HUDEP-2 (cell line): ENCODE data around the gene MYRFL.
A peak's percentile ranks its signal among the peaks of the same experiment; 100 is the strongest.

Experiments used
- DNase-seq, 76 experiments: peaks; one replicate each; lab custom pipeline; 2025; ENCODE audit not compliant: unreplicated experiment in 76 of 76; lab: John Stamatoyannopoulos, UW

The MYRFL gene

DNA sequence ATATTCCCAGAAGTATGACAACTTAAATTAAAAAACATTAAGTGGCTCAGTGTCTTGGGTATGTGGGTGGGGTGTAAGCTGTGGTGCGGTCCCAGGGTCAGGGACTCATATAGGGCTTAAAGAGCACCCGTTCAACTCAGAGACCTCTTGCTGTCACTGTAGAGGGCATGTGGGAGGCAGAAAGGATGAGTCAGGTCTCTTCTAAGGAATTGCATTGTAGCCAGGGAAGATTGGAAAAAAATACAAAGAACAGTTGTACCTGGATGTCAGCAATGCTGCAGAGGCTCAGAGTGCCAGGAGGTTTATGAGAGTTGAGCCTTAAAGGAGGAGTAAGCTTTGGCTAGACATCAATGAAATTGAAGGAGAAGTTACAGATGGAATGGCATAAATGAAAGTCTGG lies 104.1 kb downstream of the MYRFL start:
- DNase-seq, result no peak

DNA sequence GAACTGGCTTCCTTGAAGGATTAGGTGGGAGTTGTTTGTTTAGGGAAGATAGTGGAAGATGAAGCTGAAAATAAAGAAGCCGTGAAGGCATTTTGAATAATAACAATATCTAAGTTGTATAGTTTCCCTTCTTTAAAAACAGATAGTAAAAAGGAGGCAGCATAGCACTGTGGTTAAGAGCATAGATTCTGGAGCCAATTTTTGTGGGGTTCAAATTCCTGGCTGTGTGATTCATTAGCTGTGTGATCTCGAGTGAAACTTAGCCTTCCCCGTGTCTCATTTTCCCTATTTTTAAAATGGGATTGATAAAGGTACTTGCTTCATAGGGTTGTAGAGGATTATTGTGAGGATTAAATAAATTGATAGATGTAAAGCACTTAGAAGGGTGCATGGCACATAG lies 104.5 kb downstream of the MYRFL start:
- DNase-seq, result no peak

DNA sequence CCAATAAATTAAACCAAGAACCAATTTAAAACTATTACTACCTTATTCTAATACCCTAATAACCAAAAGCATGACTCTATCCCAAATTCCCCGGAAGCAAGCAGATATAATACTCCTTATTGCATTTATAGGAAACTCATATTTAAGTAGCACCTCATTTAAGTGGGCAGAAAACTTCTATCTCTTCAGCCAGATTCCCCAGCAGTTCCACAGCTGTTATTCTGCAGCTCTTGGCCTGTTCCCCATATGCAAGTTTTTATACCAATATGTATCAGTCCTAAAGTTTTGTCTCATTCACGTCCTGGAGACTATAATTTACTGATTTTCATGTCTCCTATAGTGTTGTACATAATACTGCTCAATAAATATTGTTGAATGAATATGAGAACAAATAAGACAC lies 106.5 kb downstream of the MYRFL start:
- DNase-seq, result no peak

DNA sequence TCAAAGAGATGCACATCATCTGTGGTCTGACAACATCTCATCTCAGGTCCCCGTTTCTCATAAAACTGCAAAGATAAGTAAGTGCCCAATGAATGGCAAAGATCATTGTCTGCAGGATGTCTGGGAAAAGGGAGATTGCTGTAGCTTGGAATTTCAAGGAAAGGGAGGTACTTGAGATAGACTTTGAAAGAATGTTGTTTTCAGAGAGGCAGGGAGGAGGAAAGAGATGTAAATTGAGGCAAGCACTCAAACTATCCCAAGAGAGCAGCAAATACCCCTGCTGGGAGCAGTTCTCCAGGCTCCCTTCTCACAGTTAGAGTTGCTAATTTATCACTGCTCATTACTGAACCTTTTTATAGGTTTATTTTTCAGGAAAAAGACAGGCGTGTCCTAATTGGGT lies 107.1 kb downstream of the MYRFL start:
- no peak for DNase-seq

DNA sequence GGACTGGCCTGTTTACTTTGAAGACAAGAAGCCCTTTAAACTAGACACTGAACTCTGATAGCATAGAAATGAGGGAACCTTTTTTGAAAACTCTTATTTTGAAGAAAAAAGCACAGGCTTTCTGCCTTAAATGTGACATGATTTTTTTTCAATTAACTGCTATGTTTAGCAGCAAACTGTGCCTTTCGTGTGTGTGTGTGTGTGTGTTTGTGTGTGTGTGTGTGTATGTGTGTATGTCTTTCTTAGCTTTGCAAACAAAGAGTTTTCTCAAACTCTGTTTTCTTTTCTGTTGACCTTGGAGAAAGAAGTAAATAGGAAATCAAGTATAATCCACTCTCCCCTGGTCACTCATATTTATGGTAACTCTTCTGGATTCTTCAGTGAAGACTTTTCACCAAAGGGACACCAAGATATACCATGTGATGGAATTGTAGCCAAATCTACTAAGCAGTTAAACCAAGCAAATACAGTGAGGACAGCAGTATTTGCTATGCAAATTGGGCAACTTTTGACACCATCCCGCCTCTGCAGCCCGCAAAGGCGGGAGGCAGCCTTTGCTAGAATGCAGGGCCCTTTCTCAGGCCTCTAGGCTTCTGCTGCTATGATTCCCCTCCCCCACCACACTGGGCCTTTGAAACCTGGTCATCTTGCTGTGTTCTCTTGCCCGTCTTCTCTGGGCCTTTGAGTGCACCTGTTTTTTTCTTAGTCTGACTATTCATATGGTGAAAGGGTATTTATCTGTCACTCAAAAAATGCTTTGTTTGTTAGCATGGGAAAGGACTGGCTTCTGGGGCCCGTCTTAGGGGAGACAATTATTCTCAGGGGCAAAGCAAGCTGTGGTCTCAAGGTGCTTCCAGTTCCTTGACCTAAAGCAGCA lies 107.9 kb downstream of the MYRFL start:
- no peak for DNase-seq

DNA sequence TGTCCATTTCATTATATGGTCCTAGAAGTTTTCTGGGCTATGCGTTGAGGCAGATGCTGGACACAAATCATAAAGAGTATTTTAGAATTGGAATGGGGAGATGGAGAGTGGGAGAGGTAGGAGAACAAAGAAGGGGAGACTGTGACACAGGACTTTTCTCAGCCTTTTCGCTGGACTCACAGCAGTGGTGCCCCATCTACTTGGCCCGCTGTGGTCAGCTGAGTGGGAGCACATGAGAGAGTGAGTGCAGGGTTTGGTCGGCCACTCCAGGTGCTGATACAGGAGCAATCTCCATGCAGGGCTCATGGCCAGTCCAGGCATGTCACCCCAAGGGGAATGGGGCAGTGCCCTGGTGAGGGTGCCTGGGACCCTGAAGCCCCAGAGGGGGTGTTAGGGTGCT lies 109.0 kb downstream of the MYRFL start:
- no peak for DNase-seq

DNA sequence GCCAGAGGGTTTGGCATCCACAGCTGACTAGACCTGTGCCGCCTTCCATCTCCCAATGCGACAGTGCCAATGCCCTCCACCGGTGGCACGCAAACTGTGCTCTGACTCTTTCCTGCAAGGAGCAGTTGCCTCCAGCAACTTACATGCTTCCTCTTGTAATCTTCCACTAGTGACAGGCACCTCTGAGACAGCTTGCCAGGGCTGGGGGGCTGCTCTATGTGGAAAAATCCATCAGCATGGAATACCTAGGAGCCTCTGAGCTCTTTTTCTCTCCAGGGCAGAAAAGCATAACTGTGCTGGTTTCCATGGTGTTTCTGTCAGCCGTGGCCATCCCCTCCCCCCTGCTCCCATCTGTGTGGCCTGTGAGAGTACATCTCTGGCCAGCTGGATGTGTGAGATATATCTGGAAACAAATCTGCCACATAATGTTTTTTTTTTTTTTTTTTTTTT lies 110.6 kb downstream of the MYRFL start:
- DNase-seq, result no peak

DNA sequence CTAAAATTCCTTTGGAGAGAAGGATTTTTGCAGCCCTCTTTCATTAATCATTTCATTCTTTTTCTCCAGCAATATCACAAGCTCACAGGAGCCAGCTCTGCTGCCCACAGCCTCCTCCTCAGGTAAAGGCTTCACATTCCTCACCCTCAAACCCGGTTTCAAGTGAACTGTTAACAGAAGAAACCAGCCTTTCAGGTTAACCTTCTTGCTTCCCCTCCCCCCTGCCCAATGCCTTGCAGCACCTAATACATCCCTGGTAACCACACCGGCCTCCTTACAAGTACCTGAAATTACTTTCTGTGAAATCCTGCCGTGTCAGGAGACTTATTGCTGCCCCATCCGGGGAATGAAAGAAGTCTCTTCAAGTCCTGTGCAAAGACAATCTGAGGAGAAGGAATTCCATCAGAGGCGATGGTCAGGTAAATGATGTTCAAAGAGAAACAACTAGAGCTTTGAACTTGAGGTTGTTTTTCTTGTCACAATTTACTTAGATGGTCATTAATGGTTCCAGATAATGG lies 111.2 kb downstream of the MYRFL start:
- DNase-seq, result no peak

DNA sequence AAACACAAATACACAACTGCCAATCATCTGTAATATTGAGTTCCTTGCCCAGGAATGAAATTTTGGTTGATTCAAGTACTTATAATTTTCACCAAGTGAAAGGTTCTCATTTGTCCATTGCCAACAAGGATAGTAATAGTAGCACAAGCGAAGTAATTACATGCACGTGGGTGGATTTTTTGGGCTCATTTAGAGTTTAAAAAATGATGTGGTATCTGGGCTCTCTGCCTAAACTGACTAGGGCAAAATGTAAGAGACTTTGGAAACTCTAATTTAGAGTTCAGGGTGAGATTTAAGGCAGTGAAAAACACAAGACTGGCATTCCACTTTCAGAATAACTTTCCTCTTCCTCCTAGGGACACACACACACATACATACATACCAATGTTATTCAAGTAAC lies 111.7 kb downstream of the MYRFL start:
- DNase-seq, result no peak

DNA sequence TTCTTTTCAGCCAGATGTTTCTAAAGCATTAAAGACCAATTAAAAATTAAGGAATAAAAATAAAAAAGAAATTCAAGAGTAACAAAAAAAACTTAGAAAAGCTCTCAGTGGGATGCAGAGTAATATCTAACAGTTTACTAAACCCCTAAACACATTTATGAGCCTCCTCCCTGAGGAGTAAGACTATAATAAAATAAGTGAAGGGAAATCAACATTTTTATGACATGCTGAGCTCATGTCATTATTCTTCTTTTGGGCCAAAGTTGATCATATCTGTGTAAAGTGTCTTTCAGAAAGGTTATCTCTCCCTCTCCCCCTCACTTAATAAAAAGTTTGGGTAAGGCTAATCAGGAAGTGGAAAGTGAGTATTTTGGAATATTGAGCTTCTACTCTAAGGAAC lies 122.1 kb downstream of the MYRFL start:
- DNase-seq, result no peak

DNA sequence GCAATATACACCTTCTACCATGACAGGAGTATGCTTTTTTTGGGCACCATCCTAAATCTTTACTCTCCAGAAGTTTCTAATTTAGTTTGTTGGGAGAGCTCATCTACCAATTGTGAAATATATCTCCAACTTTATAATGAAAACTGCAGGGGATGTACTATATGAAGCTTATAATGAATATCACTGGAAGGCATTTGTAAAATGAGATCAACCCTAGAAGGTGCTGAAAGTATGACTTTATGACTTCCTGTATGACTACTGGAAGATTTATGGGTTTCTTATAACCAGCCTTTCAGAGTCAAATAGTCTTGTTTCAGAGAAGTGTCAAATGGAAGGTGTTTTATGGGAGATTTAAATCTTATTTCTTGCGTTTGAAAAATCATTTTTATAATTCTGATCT lies 122.9 kb downstream of the MYRFL start:
- no peak for DNase-seq

DNA sequence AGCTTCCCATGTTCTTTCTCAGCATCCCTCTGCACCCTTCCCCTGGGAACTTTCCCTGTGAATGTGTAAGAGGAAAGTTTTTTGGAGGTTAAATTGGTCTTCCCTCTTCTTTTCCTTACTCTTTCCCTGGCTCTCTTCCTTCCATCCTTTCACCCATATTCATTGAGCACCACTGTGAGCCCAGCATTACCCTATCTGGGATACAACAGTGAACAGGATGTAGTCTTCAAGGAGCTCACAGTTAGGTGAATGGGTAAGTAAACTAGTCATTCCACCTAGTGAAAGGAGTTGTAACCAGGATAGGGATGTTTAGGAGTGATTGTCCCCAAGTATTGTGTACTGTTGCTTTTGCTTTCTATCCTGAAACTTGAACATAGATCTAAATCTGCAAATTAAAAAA lies 123.8 kb downstream of the MYRFL start:
- no peak for DNase-seq

DNA sequence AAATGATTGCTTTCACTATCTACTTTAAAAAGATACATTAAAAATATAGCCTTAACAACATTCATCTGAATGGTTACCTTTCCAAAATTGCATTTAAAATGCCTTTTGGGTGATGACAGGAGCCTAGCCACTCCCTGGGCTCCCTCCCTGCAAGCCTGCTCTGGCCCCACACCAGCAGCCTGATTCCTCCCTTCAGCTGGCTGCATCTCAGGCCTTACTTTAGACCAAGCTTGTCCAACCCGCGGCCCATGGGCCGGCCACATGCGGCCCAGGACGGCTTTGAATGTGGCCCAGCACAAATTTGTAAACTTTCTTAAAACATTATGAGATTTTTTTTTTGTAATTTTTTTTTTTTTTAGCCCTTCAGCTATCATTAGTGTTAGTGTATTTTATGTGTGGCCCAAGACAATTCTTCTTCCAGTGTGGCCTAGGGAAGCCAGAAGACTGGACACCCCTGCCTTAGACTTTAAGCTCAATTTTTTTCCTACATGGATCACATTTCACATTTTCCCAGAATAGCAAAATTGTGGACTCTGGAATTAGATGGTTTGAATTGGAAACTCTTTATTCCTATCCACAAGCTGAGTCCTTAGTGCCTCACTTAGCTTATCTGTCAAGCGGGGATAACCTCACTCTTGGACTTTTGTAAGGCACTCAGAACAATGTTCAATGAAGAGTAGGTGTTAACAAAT lies 124.4 kb downstream of the MYRFL start:
- DNase-seq, result no peak

DNA sequence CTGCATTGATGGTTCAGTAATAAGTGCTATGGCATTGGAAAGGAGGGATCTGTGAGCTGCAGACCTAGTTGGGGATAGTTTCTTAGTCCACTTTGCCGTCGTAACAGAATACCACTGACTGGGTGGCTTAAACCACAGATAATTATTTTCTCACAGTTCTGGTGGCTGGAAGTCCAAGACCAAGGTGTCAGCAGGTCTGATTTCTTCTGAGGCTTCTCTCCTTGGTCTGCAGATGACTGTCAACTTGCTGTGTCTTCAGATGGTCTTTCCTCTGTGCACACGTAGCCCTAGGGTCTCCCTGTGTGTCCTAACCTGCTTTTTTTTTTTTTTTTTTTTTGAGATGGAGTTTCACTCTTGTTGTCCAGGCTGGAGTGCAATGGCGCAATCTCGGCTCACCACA lies 126.1 kb downstream of the MYRFL start:
- DNase-seq, result no peak

DNA sequence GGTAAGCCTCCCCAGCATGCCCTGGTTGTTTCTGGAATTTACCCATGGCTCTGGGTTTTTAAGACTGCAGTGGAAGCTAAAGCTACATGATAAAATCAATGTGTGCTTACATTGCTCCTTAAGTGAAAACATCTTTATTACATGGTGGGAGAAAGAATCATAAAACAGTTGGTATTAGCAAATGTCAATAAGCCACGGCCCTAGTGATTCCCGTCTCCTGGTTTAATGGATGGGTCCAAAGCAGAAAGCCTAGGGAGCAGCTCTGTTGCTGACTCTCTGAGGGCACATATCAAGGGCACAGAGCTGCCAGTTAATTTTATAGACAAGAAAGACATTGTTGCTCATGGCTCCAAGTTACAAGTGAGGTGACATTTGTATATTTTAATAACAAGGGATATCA lies 127.9 kb downstream of the MYRFL start:
- DNase-seq, result no peak

DNA sequence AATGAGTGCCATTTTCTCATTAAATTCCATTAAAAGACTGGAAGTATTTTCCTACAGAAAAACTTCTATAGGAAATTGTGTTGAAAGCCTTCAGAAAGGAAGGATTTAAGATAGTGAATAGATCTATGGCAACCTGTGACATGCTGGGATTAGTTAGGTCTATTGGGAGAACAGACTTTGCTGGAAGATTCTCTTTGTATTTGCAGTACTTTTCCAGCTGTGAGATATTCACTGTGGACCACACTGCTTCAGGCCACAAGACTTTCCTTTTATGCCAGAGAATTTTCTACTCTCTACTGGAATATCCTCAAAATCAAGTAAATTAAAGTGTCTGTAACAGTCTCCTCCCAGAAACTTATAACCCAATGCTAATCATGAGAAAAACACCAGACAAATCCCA lies 136.2 kb downstream of the MYRFL start:
- no peak for DNase-seq

DNA sequence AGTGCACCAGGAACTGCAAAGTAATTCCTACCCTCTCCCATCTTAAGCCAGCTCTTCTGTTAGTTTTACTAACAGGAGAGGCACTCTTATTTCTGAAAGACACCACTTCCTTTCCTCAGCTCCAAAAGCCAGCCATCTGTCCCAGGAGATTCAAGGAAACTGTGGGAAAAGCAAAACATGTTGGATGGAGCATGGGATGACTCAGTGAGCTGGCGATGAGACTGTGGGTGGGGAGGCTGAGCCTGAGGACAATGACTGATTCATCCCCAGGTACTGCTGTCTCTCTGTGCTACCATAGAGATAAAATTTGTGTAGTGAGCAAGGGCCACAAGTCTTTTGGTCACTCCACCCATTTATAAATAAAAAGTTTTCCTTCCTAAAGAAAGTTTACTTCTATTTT lies 141.4 kb downstream of the MYRFL start:
- DNase-seq, result no peak

DNA sequence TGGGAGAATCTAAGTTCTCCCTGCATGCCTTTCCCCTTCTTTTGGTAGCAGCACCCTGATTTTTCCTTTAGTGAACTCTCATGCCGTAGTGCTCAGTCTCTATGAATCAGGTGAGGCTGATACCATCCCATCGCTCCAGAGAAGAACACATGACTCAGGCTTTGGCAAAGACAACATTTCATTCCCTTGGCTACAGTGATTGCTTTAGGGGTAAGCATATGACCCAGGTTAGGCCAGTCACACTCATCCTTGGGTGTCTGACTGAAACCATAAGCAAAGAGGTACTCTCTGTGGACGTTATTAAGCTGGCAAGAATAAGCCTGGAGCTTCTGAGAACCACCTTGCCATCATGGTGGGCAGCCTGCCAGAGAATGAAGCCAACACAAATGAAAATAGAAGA lies 141.8 kb downstream of the MYRFL start:
- DNase-seq, result peak in 3 of 76 experiments; percentile 1 to 2 (median 1)

DNA sequence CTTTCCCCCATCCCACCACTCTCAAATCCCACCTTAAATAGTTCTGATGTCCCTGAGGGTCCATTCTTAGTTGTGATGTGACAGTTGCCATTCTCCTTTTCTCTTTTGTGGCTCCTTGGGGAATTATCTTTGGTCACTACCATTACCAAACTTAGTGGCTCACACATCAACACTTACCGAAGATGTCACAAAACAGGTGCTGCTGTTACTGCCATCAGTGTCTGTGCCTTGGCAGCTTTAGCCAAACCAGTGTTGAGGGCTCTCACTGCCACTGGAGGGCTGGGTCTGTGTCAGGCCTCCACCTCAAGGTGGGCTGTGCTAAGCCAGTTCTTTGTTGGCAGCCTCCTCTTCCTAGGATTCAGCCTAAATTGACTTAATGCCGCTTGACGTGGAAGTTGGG lies 144.0 kb downstream of the MYRFL start:
- DNase-seq, result no peak

DNA sequence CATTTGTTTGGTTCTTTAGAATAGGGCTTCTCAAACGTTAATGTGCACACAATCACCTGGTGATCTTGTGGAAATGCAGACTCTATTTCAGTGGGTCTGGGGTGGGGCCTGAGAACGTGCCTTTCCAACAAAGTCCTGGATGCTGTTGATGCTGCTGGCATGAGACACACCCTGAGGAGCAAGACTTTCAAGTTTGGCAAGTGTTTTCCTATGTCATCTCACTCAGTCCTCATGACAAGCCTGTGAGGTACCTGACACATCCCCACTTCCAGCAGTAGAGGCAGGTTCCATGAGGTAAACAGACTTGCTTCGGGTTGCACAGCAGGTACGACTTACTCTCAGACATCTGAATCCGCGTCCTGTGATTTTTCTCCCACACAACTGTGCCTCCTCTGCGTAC lies 147.1 kb downstream of the MYRFL start:
- DNase-seq, result no peak

DNA sequence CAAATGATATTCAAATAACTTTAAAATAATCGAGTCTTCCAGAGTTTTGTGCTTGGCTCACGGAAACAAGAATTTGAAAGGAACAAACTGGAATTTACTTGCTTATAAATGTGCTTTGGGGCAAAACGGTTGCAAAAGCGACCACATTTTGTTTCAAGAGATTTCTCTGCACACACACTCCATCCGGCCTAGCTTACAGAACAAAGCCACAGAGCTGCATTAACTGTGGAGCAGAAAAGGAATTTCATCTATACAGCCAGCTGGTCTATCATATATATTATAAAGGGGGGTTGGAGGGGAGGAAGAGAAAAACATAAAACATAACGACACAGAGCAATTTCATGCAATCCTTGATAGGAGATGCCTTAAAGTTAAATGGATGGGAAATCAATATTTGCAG lies 153.0 kb downstream of the MYRFL start:
- DNase-seq, result no peak

DNA sequence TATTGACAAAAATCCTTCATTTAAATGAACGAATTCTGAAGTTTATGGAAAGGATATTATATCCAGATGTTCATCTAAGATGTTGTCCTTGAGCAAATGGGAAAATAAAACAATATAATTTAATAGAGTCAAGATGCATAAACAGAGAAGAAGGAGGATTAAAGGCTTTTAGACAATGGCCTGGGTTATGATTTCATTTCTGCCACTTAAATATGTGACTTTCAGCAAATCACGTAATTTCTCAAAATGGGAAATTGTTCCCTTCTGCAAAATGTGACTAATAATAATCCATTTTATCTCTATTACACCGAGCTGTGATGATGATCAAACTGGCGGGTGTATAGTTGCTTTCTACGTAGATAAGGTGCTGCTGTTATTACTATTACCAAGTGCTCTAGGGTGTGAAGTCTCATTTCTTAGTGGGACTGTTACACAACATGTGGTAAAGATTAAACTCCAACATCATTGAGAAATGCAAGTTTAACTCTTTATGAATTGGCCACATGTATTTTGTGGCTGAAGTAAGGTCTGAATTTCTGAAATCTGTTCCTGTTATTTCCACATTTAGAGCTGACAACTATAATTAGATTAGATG lies 157.0 kb downstream of the MYRFL start:
- DNase-seq, result no peak
